IMR-90 (cell line): Measurements from ENCODE around the gene CABP7. TPM values are rescaled to one million over a fixed set of nuclear protein-coding genes. Genes with fewer than 3 reads are reported as not detected.

Source experiments
- ATAC-seq: fragments of 200-7000 bp; cut with Tn5 transposase; 2 replicates; pipeline ENCODE4 v1.9.1; 2020; ENCODE audit warnings: low read depth, mild to moderate bottlenecking, moderate library complexity
- BruUV-seq: library from RNA; stranded (reverse); fragments of 400-500 nt; replicated peaks from 2 replicates; lab custom pipeline; 2021; lab: Mats Ljungman, UMichigan
- CTCF ChIA-PET: fragments of 300-600 bp; formaldehyde crosslinking; extraction: SDS; loops from one replicate; lab custom pipeline; 2021; ENCODE audit warnings: antibody characterized with exemption; lab: Yijun Ruan, JAX
- POLR2A ChIA-PET: fragments of 300-600 bp; sonication (Branson Sonifier 250); formaldehyde crosslinking; loops from one replicate; lab custom pipeline; 2022; ENCODE audit warnings: antibody characterized with exemption; ENCODE audit not compliant: unreplicated experiment; lab: Charles Lee
- DNase-seq: peaks from one replicate; pipeline ENCODE4 v3.0.0; 2013
- H2AFZ ChIP-seq: replicated peaks from 2 replicates; pipeline ENCODE3; 2013; ENCODE audit warnings: low read length, mild to moderate bottlenecking; ENCODE audit not compliant: poor library complexity
- H2AK5ac ChIP-seq: 2 replicates; pipeline ENCODE4 v1.6.1; 2013; ENCODE audit warnings: low read depth, low read length, inconsistent platforms
- H2AK9ac ChIP-seq: replicated peaks from 2 replicates; pipeline ENCODE3; 2013; ENCODE audit warnings: mild to moderate bottlenecking, low read depth, low read length, moderate library complexity; ENCODE audit not compliant: poor library complexity
- H2BK120ac ChIP-seq: 2 replicates; pipeline ENCODE4 v1.6.1; 2013; ENCODE audit warnings: low read depth, low read length, inconsistent platforms
- H2BK15ac ChIP-seq: 3 replicates; pipeline ENCODE4 v1.6.1; 2013; ENCODE audit warnings: low read depth, low read length, inconsistent platforms
- H2BK20ac ChIP-seq: 2 replicates; pipeline ENCODE4 v1.6.1; 2013; ENCODE audit warnings: low read depth, mild to moderate bottlenecking, inconsistent platforms, low read length, moderate library complexity
- H2BK5ac ChIP-seq: 2 replicates; pipeline ENCODE4 v1.6.1; 2013; ENCODE audit warnings: mild to moderate bottlenecking, low read depth, low read length, inconsistent platforms; ENCODE audit not compliant: poor library complexity, severe bottlenecking
- H3K14ac ChIP-seq: replicated peaks from 2 replicates; pipeline ENCODE4 v1.6.1; 2013; ENCODE audit warnings: low read depth, low read length, inconsistent platforms
- H3K18ac ChIP-seq: 2 replicates; pipeline ENCODE4 v1.6.1; 2013; ENCODE audit warnings: low read depth, low read length, control low read depth
- H3K23ac ChIP-seq: 2 replicates; pipeline ENCODE4 v1.6.1; 2013; ENCODE audit warnings: low read depth, low read length, inconsistent platforms
- H3K27ac ChIP-seq: 2 replicates; pipeline ENCODE4 v1.5.1; 2013; ENCODE audit warnings: mild to moderate bottlenecking, control low read depth, low read length; ENCODE audit not compliant: insufficient read depth
- H3K27me3 ChIP-seq: 2 replicates; pipeline ENCODE4 v1.6.1; 2013; ENCODE audit warnings: low read length; ENCODE audit not compliant: control insufficient read depth, insufficient read depth
- H3K36me3 ChIP-seq: 2 replicates; pipeline ENCODE4 v1.6.1; 2013; ENCODE audit warnings: low read length, mixed read lengths; ENCODE audit not compliant: control insufficient read depth, insufficient read depth
- H3K4ac ChIP-seq: 2 replicates; pipeline ENCODE4 v1.6.1; 2013; ENCODE audit warnings: low read depth, low read length, inconsistent platforms
- H3K4me1 ChIP-seq: 2 replicates; pipeline ENCODE4 v1.6.1; 2013; ENCODE audit warnings: low read length, mixed read lengths; ENCODE audit not compliant: control insufficient read depth, insufficient read depth
- H3K4me2 ChIP-seq: 2 replicates; pipeline ENCODE4 v1.6.1; 2013; ENCODE audit warnings: low read depth, mild to moderate bottlenecking, control low read depth, low read length, moderate library complexity
- H3K4me3 ChIP-seq: 2 replicates; pipeline ENCODE4 v1.5.1; 2013; ENCODE audit warnings: low read depth, mild to moderate bottlenecking, control low read depth, low read length, moderate library complexity; ENCODE audit not compliant: insufficient read depth
- H3K56ac ChIP-seq: 2 replicates; pipeline ENCODE4 v1.6.1; 2013; ENCODE audit warnings: low read length, inconsistent platforms; ENCODE audit not compliant: insufficient read depth; ENCODE audit errors: extremely low read depth
- H3K79me1 ChIP-seq, 2 experiments: 2 replicates each; pipeline ENCODE4 v1.6.1; 2013; ENCODE audit warnings: low read length in 2 of 2, inconsistent platforms in 1 of 2, low read depth in 1 of 2
- H3K9ac ChIP-seq: 2 replicates; pipeline ENCODE4 v1.6.1; 2013; ENCODE audit warnings: low read depth, low read length, control low read depth
- H3K9me1 ChIP-seq: 2 replicates; pipeline ENCODE4 v1.6.1; 2013; ENCODE audit warnings: low read length, inconsistent platforms; ENCODE audit not compliant: insufficient read depth
- H3K9me3 ChIP-seq: 2 replicates; pipeline ENCODE4 v1.6.1; 2013; ENCODE audit warnings: low read length; ENCODE audit not compliant: control insufficient read depth, insufficient read depth
- H4K20me1 ChIP-seq: 2 replicates; pipeline ENCODE4 v1.6.1; 2013; ENCODE audit warnings: low read length, inconsistent platforms; ENCODE audit not compliant: insufficient read depth
- H4K5ac ChIP-seq: 2 replicates; pipeline ENCODE4 v1.6.1; 2013; ENCODE audit warnings: mild to moderate bottlenecking, low read depth, low read length, control low read depth
- H4K8ac ChIP-seq, 2 experiments: 2 replicates each; pipeline ENCODE4 v1.6.1; 2013; ENCODE audit warnings: low read depth in 2 of 2, low read length in 2 of 2, control low read depth in 1 of 2, inconsistent platforms in 1 of 2
- H4K91ac ChIP-seq: 2 replicates; pipeline ENCODE4 v1.6.1; 2013; ENCODE audit warnings: low read depth, low read length, inconsistent platforms; ENCODE audit not compliant: insufficient read depth
- BHLHE40 ChIP-seq: fragments of 150-350 bp; IDR thresholded peaks from 2 replicates; pipeline ENCODE4 v1.6.1; 2016; ENCODE audit warnings: mild to moderate bottlenecking, low read depth, low read length
- CEBPB ChIP-seq: IDR thresholded peaks from 2 replicates; pipeline ENCODE4 v1.6.1; 2012; ENCODE audit warnings: low read depth, low read length, improper control_type of control experiment
- CHD1 ChIP-seq: IDR thresholded peaks from 2 replicates; pipeline ENCODE4 v1.6.1; 2012; ENCODE audit warnings: low read depth, low read length, improper control_type of control experiment
- FOS ChIP-seq: fragments of 150-350 bp; IDR thresholded peaks from 2 replicates; pipeline ENCODE4 v1.6.1; 2016; ENCODE audit warnings: low read depth, low read length
- MAFK ChIP-seq: IDR thresholded peaks from 2 replicates; pipeline ENCODE4 v1.6.1; 2012; ENCODE audit warnings: low read depth, low read length, improper control_type of control experiment
- MAZ ChIP-seq: IDR thresholded peaks from 2 replicates; pipeline ENCODE4 v1.6.1; 2012; ENCODE audit warnings: low read depth, mild to moderate bottlenecking, low read length, improper control_type of control experiment, moderate library complexity, borderline replicate concordance
- MXI1 ChIP-seq: IDR thresholded peaks from 2 replicates; pipeline ENCODE4 v1.6.1; 2012; ENCODE audit warnings: low read depth, mild to moderate bottlenecking, low read length, moderate library complexity, borderline replicate concordance
- NFE2L2 ChIP-seq: fragments of 150-350 bp; IDR thresholded peaks from 2 replicates; pipeline ENCODE4 v1.6.1; 2016; ENCODE audit warnings: low read depth, mild to moderate bottlenecking, low read length
- POLR2A ChIP-seq: IDR thresholded peaks from 2 replicates; pipeline ENCODE4 v1.6.1; 2012; ENCODE audit warnings: mild to moderate bottlenecking, low read depth, low read length
- RAD21 ChIP-seq: IDR thresholded peaks from 2 replicates; pipeline ENCODE4 v1.6.1; 2012; ENCODE audit warnings: low read length, improper control_type of control experiment
- RCOR1 ChIP-seq: IDR thresholded peaks from 2 replicates; pipeline ENCODE4 v1.6.1; 2012; ENCODE audit warnings: mild to moderate bottlenecking, low read length, improper control_type of control experiment; ENCODE audit not compliant: insufficient replicate concordance
- RFX5 ChIP-seq: IDR thresholded peaks from 2 replicates; pipeline ENCODE4 v1.8.0; 2012; ENCODE audit warnings: low read depth, mild to moderate bottlenecking, low read length, moderate library complexity
- SMC3 ChIP-seq: fragments of 150-350 bp; IDR thresholded peaks from 2 replicates; pipeline ENCODE4 v1.6.1; 2016; ENCODE audit warnings: low read depth, mild to moderate bottlenecking, antibody characterized with exemption, low read length, moderate library complexity
- WGBS, 2 experiments: methylation state at CpG; one replicate each; pipeline versions ENCODE4 v1.1.5 to v1.1.7; 2013; ENCODE audit warnings: missing lambda C conversion rate in 2 of 2; ENCODE audit not compliant: insufficient read length in 1 of 2; ENCODE audit errors: extremely low coverage in 2 of 2; 5-methylcytosine and 5-hydroxymethylcytosine counted together
- dilution Hi-C: fragments of 300-500 bp; cut with HindIII; formaldehyde crosslinking; loops from one replicate; pipeline ENCODE4 v1.14.3; 2018; ENCODE audit warnings: low sequenced_read_pairs; ENCODE audit not compliant: unreplicated experiment
- in situ Hi-C: fragments of 300-500 bp; cut with MboI; formaldehyde crosslinking; loops from 3 replicates; pipeline ENCODE4 v1.14.3; 2019; ENCODE audit warnings: low sequenced_read_pairs, inconsistent platforms, mixed read lengths
- intact Hi-C: fragments of 100-400 bp; cut with micrococcal nuclease; formaldehyde crosslinking; loops from 2 replicates; pipeline ENCODE4 v1.10.0; 2022
- polyA plus RNA-seq, 3 experiments: library from polyadenylated mRNA; depleted of rRNA; stranded (reverse); fragments of >200 nt; gene quantifications; 2 replicates each; pipeline ENCODE4 v1.2.3, GENCODE V29; 2012; ENCODE audit warnings: low replicate concordance in 1 of 3
- total RNA-seq: library from RNA; depleted of rRNA; stranded (reverse); fragments of >200 nt; gene quantifications from 2 replicates; pipeline ENCODE4 v1.2.3, GENCODE V29; 2012
- TF ChIP-seq, protein P1 (sequence below): conservative IDR thresholded peaks from 2 replicates; pipeline ENCODE4 v1.5.1; 2012; ENCODE audit warnings: mild to moderate bottlenecking, low read depth, low read length, improper control_type of control experiment
- TF ChIP-seq, protein P2 (sequence below): fragments of 150-350 bp; IDR thresholded peaks from 2 replicates; pipeline ENCODE4 v1.6.1; 2017; ENCODE audit warnings: mild to moderate bottlenecking, antibody characterized with exemption, low read length, low read depth

CABP7 gene
- total and polyA plus RNA-seq, 2 of the 4 experiments (the other 2 are of a cell fraction): under 0.01 to 0.03 TPM

DNA sequence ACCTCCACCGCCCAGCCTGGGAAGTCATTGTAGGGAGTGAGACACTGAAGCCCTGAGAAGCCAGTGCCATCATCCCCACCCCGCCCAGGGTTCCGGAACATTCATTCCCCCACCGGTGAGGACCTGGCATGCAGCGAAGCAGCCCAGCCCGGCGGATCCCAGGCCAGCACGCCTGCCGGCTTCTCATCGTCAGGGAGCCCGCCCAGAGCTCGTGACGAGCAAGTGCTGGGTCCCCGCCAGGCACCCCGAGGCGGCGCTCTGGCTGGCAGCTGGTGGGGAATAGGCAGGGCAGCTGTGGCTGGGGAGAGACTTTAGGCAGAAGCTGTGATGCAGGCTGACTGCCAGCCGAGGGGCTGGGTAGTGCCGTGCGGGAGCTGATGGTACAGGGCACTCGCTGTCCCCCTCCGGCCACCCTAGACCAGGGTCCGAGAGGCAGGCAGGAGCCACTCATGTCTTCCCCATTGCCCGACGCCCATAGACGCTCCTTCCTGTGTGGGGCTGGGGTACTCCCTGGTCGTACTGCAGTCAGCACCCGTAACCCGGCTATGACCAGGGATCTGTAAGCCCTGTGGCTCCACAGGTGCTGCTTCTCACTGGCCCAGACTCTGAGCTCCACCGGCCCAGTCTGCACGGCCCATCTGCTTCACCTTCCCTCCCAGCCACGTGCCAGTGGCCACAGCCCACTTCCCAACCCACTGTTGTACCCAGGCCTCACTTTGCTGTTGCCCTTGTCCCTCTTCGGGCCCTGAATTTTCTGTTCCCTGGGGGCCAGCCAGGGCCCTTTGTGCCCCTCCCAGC is 24.5 kb upstream of the CABP7 start:
- Histone ChIP-seq H3K27me3 (no peaks in the 10 kb centered on the region), H2AFZ (no peak overlapping the region), H2BK15ac (no peak overlapping the region), H3K18ac (no peak overlapping the region), H3K14ac (no peak overlapping the region), H4K20me1 (peaks cover 9% of the 10 kb centered on the region), H3K56ac (no peak overlapping the region), H4K8ac (no peak overlapping the region), H2BK120ac (no peak overlapping the region), H3K23ac (no peak overlapping the region), H3K9me3 (no peaks in the 10 kb centered on the region), H4K5ac (no peak overlapping the region), H3K4ac (no peak overlapping the region), H3K27ac (no peak overlapping the region), H3K4me1 (peaks cover 1% of the 10 kb centered on the region; the same call in 1 of the 2 replicates), H3K4me3 (no peak overlapping the region), H3K79me1 (peaks cover 4 to 9% of the 10 kb centered on the region in 2 experiments; a peak in 3 of 4 replicates), H2AK9ac (no peak overlapping the region), H3K9me1 (no peaks in the 10 kb centered on the region), H2BK20ac (no peak overlapping the region), H3K36me3 (peaks cover 45% of the 10 kb centered on the region), H3K4me2 (no peak overlapping the region), H2BK5ac (no peak overlapping the region), H2AK5ac (no peak overlapping the region), H4K91ac (no peak overlapping the region), H3K9ac (no peak overlapping the region)
- ChIA-PET POLR2A (no interaction called here), CTCF (no interaction called here)
- 89% methylated on average over 7 of the region's 33 CpGs; no CpG with 5 or more reads in 1 of the 2 experiments for WGBS, 2 experiments
- ATAC-seq (no peak), DNase-seq (no peak)
- in situ Hi-C loops: no loop called here
- dilution Hi-C loops: loop anchor here (25.0 kb wide), 1 partner anchor 342 kb away; no protein-coding TSS in a partner anchor
- BruUV-seq: no TSS peak
- intact Hi-C loops: no loop called here
- no peak for TF ChIP-seq POLR2A
- no peak for TF ChIP-seq MAZ
- TF ChIP-seq MXI1: no peak
- TF ChIP-seq SMC3: no peak
- TF ChIP-seq MAFK: no peak
- no peak for TF ChIP-seq NFE2L2
- TF ChIP-seq BHLHE40: no peak
- TF ChIP-seq, protein P1, sequence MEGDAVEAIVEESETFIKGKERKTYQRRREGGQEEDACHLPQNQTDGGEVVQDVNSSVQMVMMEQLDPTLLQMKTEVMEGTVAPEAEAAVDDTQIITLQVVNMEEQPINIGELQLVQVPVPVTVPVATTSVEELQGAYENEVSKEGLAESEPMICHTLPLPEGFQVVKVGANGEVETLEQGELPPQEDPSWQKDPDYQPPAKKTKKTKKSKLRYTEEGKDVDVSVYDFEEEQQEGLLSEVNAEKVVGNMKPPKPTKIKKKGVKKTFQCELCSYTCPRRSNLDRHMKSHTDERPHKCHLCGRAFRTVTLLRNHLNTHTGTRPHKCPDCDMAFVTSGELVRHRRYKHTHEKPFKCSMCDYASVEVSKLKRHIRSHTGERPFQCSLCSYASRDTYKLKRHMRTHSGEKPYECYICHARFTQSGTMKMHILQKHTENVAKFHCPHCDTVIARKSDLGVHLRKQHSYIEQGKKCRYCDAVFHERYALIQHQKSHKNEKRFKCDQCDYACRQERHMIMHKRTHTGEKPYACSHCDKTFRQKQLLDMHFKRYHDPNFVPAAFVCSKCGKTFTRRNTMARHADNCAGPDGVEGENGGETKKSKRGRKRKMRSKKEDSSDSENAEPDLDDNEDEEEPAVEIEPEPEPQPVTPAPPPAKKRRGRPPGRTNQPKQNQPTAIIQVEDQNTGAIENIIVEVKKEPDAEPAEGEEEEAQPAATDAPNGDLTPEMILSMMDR: no peak
- TF ChIP-seq RFX5: no peak
- TF ChIP-seq, protein P2, sequence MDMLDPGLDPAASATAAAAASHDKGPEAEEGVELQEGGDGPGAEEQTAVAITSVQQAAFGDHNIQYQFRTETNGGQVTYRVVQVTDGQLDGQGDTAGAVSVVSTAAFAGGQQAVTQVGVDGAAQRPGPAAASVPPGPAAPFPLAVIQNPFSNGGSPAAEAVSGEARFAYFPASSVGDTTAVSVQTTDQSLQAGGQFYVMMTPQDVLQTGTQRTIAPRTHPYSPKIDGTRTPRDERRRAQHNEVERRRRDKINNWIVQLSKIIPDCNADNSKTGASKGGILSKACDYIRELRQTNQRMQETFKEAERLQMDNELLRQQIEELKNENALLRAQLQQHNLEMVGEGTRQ: no peak
- no peak for TF ChIP-seq CHD1
- no peak for TF ChIP-seq RAD21
- TF ChIP-seq FOS: no peak
- no peak for TF ChIP-seq RCOR1
- no peak for TF ChIP-seq CEBPB
